ENCODE data around the gene KCNE4.

The KCNE4 gene

DNA sequence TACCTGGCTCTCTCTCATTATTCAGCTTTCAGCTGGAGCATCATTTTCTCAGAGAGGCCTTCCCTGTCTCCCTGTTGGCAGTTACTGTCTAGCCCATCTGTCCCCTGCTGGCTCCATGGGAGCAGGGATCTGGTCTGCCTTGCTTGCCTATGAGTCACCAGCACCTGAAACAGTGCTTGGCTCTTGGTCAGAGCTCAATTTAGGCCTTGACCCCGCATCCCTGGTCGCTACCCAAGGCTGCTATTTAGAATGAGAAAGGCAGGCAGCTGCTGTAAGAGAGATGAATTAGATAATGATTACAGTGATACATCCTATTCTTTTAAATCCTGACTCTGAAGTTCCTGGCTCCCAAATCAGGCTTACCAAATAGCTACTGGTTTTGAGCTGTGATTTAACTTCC is 32.9 kb downstream of the KCNE4 start:
- no peak for DNase-seq (ENCODE audit: low read depth, low spot score)

DNA sequence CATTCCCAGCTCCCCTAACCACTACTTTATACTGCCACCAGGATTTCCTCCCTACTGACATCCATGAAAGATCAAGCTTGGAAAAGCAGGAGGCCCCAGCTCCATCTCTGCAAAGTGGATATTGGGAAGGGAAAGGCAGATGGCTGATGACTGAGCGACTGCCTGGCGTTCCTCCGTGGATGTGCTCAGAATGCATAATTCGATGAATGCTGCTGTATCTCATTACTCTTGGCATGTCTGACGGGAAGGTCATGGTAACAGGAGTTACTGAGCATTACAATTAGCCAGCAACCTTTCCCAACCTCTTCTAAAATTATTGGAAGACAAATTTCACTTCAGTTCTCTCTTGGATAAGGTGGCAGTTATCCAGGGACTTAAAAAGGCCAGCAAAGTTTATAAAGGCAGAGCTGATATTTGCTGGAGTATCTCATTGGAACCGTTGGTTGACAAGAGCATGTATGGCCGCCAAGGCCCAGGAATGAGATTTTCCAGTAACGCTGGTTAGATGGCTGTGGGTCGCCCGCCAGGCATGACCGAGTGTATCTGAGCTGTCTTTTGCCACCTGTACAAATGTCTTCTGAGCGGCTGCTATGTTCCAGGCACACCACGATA is 34.5 kb downstream of the KCNE4 start:
- no peak for DNase-seq (ENCODE audit: low read depth, low spot score)

DNA sequence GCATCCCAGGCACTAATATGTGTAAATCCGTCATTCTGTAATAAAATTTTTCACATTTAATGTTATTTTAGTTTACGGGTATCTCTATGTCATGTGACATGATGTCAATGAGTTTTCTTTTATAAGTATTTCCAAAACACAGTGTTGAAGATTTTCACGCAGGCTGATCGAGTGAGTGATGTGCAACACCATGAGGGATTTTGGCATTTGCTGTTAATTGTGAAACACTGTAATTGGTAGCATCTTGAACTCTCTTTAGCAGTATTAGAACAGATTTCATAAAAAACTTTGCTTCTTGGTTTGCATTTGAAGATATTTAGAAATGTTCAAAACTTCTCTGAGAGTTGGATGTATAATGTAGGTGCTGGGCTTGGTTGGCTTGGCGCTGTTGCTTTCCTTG is 35.5 kb downstream of the KCNE4 start:
- DNase-seq (ENCODE audit: low read depth, low spot score): no peak

- DNase-seq (ENCODE audit: low read depth, low spot score): no peak
Observed at GRCh38 chr2:223088866-223089265, 36.9 kb downstream of the KCNE4 start.

DNA sequence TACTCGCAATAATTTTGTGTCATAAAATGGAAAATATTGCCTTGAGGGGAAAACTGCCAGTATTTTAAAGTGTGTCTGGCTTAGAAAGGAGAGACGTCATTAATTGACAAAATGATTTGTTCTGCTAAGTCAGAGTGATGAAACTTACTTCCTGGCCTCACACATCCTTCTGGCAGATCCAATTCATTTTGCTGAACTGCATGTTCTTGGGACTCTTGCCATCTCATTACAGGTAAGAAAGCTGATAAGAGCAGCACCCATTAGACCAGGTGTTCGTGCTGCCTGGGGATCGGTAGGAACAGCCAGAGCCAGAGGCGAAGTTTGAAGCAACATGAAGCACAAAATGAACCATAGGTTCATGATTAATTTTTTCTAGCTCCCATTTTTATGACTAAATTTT is 38.0 kb downstream of the KCNE4 start:
- DNase-seq (ENCODE audit: low read depth, low spot score): no peak

DNA sequence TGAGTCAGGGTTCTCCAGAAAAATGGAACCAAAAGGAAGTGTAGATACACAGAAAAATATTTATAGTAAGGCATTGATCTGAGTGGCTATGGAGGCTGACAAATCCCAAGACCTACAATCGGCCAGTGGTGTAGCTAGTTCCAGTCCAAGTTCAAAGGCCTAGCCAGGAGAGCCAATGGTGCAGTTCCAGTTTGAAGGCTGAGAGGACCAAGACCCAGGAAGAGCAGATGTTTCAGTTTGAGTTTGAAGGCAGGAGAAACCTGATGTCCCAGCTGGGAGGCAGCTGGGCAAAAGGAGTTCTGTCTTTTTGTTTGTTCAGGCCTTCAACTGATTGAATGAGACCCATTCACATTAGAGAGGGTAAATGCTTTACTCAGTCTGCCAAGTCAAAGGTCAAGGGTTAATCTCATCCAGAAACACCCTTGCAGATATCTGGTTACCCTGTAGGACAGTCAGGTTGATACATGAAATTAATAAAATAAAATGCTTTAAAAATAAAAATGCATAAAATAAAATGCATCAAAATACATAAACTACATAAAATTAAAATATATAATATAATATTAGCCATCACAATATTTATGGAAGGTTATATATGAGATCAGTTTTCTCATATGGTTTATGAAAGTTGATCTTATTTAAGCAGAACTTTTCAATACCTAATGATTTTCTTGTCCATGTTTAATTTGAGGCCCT is 38.7 kb downstream of the KCNE4 start:
- DNase-seq (ENCODE audit: low read depth, low spot score): no peak

DNA sequence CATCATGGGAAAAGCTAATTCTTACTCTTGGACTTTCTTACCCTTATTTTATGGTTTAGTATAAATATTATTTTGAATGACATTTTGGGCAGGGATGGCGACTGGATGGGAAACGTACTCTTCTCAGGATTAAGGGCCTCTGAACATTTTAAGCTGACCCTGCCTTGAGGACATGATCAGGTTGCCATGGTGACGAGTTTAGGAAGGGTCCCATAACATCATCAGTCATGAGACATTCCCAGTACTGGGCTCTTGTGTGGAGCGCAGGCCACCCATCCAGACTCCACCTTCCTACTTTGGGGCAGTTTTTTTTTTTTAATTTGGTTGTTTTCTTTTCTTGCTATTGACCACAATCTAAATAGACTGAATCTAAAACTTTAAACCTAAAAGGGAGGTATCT is 40.7 kb downstream of the KCNE4 start:
- no peak for DNase-seq (ENCODE audit: low read depth, low spot score)

DNA sequence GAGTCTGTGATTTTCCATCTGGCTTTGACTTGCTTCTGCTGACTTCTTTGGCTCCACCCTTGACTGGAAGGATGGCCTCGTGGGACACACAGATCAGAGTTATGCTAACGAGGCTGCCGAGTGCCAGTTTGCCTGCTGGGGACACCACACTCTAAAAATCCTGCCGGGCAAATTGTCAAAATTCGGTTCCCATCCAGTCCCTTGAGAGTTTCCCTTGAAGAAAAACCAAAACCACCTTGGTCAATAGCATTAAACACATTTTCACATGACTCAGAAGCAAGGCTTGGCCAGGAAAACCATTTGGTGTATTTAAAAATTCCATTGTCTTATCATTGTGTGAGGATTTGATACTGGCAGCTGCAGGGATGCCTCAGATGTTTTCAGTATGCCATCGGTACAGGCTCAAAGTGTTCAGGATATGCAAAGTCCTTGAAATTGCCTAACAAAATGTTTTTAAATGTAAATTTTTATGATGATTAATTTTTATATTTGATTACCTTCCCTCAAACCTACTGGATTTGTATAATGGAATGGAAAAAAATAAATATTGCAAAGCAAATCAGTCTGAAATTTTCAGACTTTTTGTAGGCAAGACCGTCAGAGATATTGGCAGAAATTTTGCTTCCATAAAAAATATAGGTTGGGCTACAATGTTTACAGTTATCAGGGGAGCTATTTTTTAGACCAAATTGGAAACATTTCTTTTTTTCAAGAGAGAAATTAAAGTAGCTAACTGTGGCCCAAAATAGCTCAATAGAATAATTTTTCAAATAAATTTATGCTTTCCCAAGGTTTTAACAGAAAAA is 41.6 kb downstream of the KCNE4 start:
- DNase-seq (ENCODE audit: low read depth, low spot score): no peak

DNA sequence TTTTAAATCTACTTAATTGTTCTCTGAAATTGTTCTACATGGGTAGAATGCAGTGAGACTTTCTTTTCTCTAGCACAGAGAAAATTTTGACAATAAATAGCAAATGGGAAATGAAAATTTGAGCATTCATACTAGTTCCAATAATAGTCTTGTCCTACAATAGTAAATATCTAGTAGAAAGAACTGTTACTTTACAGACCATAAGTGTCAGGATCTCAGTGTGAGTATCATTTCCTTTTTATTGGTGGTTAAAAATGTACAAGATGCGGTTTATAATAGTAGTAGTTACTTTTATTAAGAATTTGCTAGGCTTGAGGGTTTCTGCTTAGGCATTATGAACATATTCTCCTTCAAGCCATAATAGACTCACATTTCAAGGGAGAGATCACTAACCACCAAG is 43.2 kb downstream of the KCNE4 start:
- DNase-seq (ENCODE audit: low read depth, low spot score): no peak

GRCh38 chr2:223096235-223096970 is 44.4 kb downstream of the KCNE4 start:
- DNase-seq (ENCODE audit: low read depth, low spot score): no peak

GRCh38 chr2:223097888-223098383 is 45.9 kb downstream of the KCNE4 start:
- DNase-seq (ENCODE audit: low read depth, low spot score): no peak

DNA sequence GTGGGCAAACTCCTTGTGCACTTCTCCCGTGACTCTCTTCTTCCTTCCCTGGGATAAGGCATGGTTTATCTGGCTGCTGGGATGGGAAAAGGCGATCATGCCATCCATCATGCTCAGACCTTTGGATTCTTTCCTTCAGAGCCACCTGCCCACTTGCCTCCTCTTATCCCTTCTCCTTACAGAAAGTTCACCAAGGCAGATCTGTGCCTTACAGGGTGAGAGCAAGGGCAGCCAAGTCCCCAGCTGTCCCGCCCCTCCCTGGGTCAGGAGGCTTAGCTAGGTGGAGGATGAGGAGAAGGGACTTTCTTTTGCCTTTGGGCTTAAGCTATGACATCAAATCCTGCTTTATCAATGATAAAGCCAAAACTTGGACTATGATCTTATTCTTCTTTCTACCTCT is 47.6 kb downstream of the KCNE4 start:
- DNase-seq (ENCODE audit: low read depth, low spot score): no peak

DNA sequence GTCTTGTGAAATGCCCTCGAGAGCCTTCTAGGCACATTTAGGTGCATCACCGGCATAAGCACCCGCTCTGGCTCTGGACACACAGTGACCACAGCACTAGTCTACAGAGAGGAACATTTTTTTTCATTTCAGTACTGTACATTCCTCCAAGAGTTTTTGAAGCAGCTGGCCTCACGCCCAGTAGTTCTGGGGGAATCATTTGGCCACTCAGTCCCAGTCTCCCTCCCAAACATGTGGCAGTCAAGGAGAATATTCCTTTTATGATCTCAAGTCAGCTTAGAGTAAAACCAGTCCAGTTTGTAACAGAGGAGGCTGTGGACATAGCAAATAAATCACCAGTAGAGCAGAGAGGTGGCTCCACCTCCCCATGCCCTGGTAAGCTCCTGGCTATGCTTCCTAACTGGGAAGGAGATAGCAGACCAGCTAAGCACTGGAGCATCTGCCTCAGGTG is 48.1 kb downstream of the KCNE4 start:
- no peak for DNase-seq (ENCODE audit: low read depth, low spot score)

DNA sequence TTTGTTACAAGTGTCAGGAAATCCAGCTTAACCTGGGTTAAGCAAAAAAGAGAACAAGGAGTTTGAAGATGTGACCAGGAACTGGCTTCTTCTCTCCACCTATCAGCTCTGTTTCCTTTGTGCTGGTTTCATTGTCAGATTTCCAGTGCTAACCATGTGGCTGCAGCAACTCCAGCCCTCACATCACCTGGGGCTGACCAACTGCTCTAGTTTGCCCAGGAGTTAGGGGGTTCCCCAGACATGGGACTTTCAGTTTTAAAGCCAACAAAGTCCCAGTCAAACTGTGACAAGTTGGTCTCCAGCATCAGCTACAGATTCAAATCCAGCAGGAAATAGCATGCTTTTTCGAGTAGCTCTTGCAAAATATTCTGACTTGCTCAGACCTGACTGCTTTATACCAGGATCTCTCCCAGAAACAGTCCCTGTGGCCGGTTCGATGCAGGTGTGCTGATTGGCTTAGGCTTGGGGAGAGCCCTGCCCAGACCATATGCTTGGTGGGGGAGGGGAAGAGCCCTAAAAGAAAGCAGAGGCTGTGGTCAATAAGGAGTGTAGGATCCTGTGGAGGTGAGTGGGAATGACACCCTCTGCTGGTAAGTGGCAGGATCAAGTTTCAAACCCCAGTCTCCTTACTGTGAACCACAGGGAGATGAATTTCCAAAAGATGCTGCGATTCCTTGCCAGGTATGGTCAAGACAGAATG is 49.5 kb downstream of the KCNE4 start:
- DNase-seq (ENCODE audit: low read depth, low spot score): no peak

GRCh38 chr2:223102040-223102400 is 50.0 kb downstream of the KCNE4 start:
- no peak for DNase-seq (ENCODE audit: low read depth, low spot score)

GRCh38 chr2:223102450-223102849 is 50.5 kb downstream of the KCNE4 start:
- DNase-seq (ENCODE audit: low read depth, low spot score): no peak

GRCh38 chr2:223104336-223105132 is 52.5 kb downstream of the KCNE4 start:
- DNase-seq (ENCODE audit: low read depth, low spot score): no peak
